Measurements from ENCODE around the gene CES5A. TPM values are rescaled to one million over a fixed set of nuclear protein-coding genes. Genes with fewer than 3 reads are reported as not detected.

The CES5A gene
- polyA plus RNA-seq, 2 of the 4 experiments (the other 2 are of a cell fraction): not detected

- Histone ChIP-seq H3K27ac (no peak overlapping the region), H3K4me3 (no peak overlapping the region), H3K9me3 (no peaks in the 10 kb centered on the region), H3K4me1 (no peaks in the 10 kb centered on the region), H3K4me2 (no peak overlapping the region)
- DNase-seq (ENCODE audit: low read depth in 1 of 2, low spot score in 1 of 2) (no peak), FAIRE-seq (no peak), ATAC-seq (no peak)
- 87% methylated on average over 4 of the region's 4 CpGs for WGBS (ENCODE audit: missing lambda C conversion rate)
- no peak for TF ChIP-seq REST (IDR thresholded peaks at IDR 0.05)
- no peak for TF ChIP-seq RCOR1 (IDR thresholded peaks at IDR 0.05; ENCODE audit: low read depth, low read length)
- TF ChIP-seq MAZ (IDR thresholded peaks at IDR 0.05; ENCODE audit: borderline replicate concordance, low read depth, low read length): no peak
- TF ChIP-seq ZC3H11A (IDR thresholded peaks at IDR 0.05): no peak
- TF ChIP-seq HOXB5 (CRISPR knock-in tag; IDR thresholded peaks at IDR 0.05): no peak
- TF ChIP-seq SMC3 (IDR thresholded peaks at IDR 0.05): no peak
- TF ChIP-seq MYC (IDR thresholded peaks at IDR 0.05; ENCODE audit: borderline replicate concordance, low read length): no peak
- no peak for TF ChIP-seq ATOH8 (CRISPR knock-in tag; IDR thresholded peaks at IDR 0.05; ENCODE audit: low read depth)
- TF ChIP-seq FOSL2 (IDR thresholded peaks at IDR 0.05): no peak
- TF ChIP-seq FOSL2 (CRISPR knock-in tag; IDR thresholded peaks at IDR 0.05): no peak
- no peak for TF ChIP-seq CBX8 (IDR thresholded peaks at IDR 0.05)
- TF ChIP-seq E2F6 (IDR thresholded peaks at IDR 0.05; ENCODE audit: borderline replicate concordance, low read depth): no peak
- no peak for TF ChIP-seq HEYL (CRISPR knock-in tag; IDR thresholded peaks at IDR 0.05)
- TF ChIP-seq KDM1A (IDR thresholded peaks at IDR 0.05; ENCODE audit: low read depth): no peak
- no peak for TF ChIP-seq JUN (IDR thresholded peaks at IDR 0.05)
- no peak for TF ChIP-seq HDAC2 (IDR thresholded peaks at IDR 0.05)
- TF ChIP-seq PBX3 (IDR thresholded peaks at IDR 0.05): no peak
- TF ChIP-seq EP300 (IDR thresholded peaks at IDR 0.05): no peak
- TF ChIP-seq CEBPB (IDR thresholded peaks at IDR 0.05): no peak
- TF ChIP-seq EHF (CRISPR knock-in tag; IDR thresholded peaks at IDR 0.05): no peak
- ChIA-PET CTCF (no interaction called here), POLR2A (no interaction called here)
These were observed 50.6 kb downstream of the CES5A start for GRCh38 chr16:55824473-55825000.

- POLR2A ChIA-PET: no interaction called here
- Histone ChIP-seq H3K4me3 (no peak overlapping the region), H3K27ac (no peak overlapping the region), H3K9me3 (no peaks in the 10 kb centered on the region), H3K4me2 (no peak overlapping the region), H3K4me1 (no peaks in the 10 kb centered on the region)
- CTCF ChIA-PET: no interaction called here
- WGBS (ENCODE audit: missing lambda C conversion rate): 74% methylated on average over 3 of the region's 3 CpGs
- FAIRE-seq (no peak), ATAC-seq (no peak; a peak in 1 of 6 replicates), DNase-seq (ENCODE audit: low read depth in 1 of 2, low spot score in 1 of 2) (no peak)
- TF ChIP-seq ESRRA (IDR thresholded peaks at IDR 0.05; ENCODE audit: borderline replicate concordance, low read length) (no peak), SMC3 (IDR thresholded peaks at IDR 0.05) (no peak), SREBF2 (IDR thresholded peaks at IDR 0.05) (no peak), NFE2L2 (conservative IDR thresholded peaks at IDR 0.05; ENCODE audit: low read length) (no peak), CEBPB (IDR thresholded peaks at IDR 0.05) (no peak), HOXB5 (CRISPR knock-in tag; IDR thresholded peaks at IDR 0.05) (no peak), ATOH8 (CRISPR knock-in tag; IDR thresholded peaks at IDR 0.05; ENCODE audit: low read depth) (no peak), RNF2 (IDR thresholded peaks at IDR 0.05; ENCODE audit: borderline replicate concordance, low read depth) (no peak), FOSL2 (IDR thresholded peaks at IDR 0.05) (no peak), FOSL2 (CRISPR knock-in tag; IDR thresholded peaks at IDR 0.05) (no peak), RAD21 (conservative IDR thresholded peaks at IDR 0.05 in 1 of 2, IDR thresholded peaks at IDR 0.05 in 1 of 2) (no peak), PBX3 (IDR thresholded peaks at IDR 0.05) (no peak), MAX (IDR thresholded peaks at IDR 0.05) (no peak), FOXS1 (CRISPR knock-in tag; IDR thresholded peaks at IDR 0.05) (no peak), HOXA7 (CRISPR knock-in tag; IDR thresholded peaks at IDR 0.05) (no peak), MYC (IDR thresholded peaks at IDR 0.05; ENCODE audit: borderline replicate concordance, low read length) (no peak)
These were observed 52.8 kb downstream of the CES5A start for GRCh38 chr16:55822280-55822810.
